ENCODE data around the gene CLMN. TPM values are rescaled to one million over a fixed set of nuclear protein-coding genes. Genes with fewer than 3 reads are reported as not detected.

Gene CLMN
- total and polyA plus RNA-seq, 2 experiments from 2014 or later = 3.2 to 5.7 TPM

- TF ChIP-seq ETS1 (IDR thresholded peaks at IDR 0.05) (no peak), REST (IDR thresholded peaks at IDR 0.05; ENCODE audit: unreplicated experiment) (no peak)
Measured at GRCh38 chr14:95246870-95247269, 72.8 kb downstream of the CLMN start (continued).

GRCh38 chr14:95245334-95245733, 74.4 kb downstream of the CLMN start:
- TF ChIP-seq POLR2AphosphoS5 (IDR thresholded peaks at IDR 0.05; ENCODE audit: low read depth) = no peak
- no peak for TF ChIP-seq REST (IDR thresholded peaks at IDR 0.05; ENCODE audit: unreplicated experiment)
- no peak for TF ChIP-seq CTCF (conservative IDR thresholded peaks at IDR 0.05; ENCODE audit: low read depth in 2 of 2)
- no peak for TF ChIP-seq ETS1 (IDR thresholded peaks at IDR 0.05)
- no peak for TF ChIP-seq ZNF331 (CRISPR knock-in tag; IDR thresholded peaks at IDR 0.05; ENCODE audit: low read depth)
- TF ChIP-seq ZNF114 (CRISPR knock-in tag; IDR thresholded peaks at IDR 0.05) = no peak
- no peak for TF ChIP-seq EZH2phosphoT487 (IDR thresholded peaks at IDR 0.05; ENCODE audit: unreplicated experiment)
- no peak for TF ChIP-seq JUNB (IDR thresholded peaks at IDR 0.05; ENCODE audit: unreplicated experiment)
- no peak for TF ChIP-seq CREB1 (CRISPR knock-in tag; IDR thresholded peaks at IDR 0.05; ENCODE audit: low read depth)
- no peaks in the 10 kb centered on the region for H3K36me3 ChIP-seq (ENCODE audit: insufficient read depth)
- H4K20me1 ChIP-seq (replicated peaks; ENCODE audit: insufficient read depth) = no peaks in the 10 kb centered on the region
- Mint-ChIP-seq H3K27me3 (ENCODE audit: insufficient read depth, low read depth, poor library complexity) (peaks cover 3% of the 10 kb centered on the region), H3K27ac (no peak overlapping the region), H3K36me3 (ENCODE audit: low read depth) (no peaks in the 10 kb centered on the region), H3K4me1 (peaks cover 9% of the 10 kb centered on the region), H3K4me3 (no peak overlapping the region), H3K9me3 (0 out of 3 replicates have a peak, but pooled peaks cover 3% of the 10 kb centered on the region)
- no peak overlapping the region for H3K27ac ChIP-seq (ENCODE audit: low read depth)
- ATAC-seq (no peak), DNase-seq (ENCODE audit: low spot score) (no peak)
- peaks cover 7% of the 10 kb centered on the region; the same call in 1 of the 2 replicates for H3K9me2 ChIP-seq (ENCODE audit: insufficient read depth)
- no peaks in the 10 kb centered on the region for H3K27me3 ChIP-seq (ENCODE audit: insufficient read depth)
- H3K4me2 ChIP-seq = no peak overlapping the region
- no peaks in the 10 kb centered on the region for H3F3A ChIP-seq (replicated peaks; ENCODE audit: low read depth)
- no peak overlapping the region for H3K4me3 ChIP-seq
- no peaks in the 10 kb centered on the region for H3K79me2 ChIP-seq (replicated peaks; ENCODE audit: insufficient read depth)
- no peak overlapping the region for H2AFZ ChIP-seq
- no peaks in the 10 kb centered on the region for H3K4me1 ChIP-seq (ENCODE audit: insufficient read depth)
